ENCODE data around the gene FAM50A.

FAM50A gene

DNA sequence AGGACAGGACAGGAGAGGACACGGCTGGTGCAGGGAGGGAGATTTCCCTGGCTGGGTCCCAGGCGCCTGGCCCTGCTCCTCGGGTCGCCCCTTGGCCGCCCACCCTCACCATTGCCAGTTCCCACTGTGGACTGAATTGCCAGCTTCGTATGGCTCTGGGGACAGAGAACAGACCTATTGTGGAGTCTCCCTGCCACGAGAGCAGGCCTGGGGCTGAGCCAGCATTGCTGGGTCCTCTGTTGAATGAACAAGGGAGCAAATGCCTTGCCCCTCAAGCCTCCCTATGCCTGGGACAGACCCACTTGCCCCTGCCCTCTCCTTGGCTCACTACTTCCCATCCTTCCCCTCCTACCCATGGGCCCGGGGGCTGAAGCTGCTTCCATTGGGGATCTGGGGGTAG is 18.5 kb downstream of the FAM50A start:
- peaks cover 6% of the 10 kb centered on the region for H3K4me1 Mint-ChIP-seq (ENCODE audit: low read depth)
- H3K36me3 Mint-ChIP-seq = no peaks in the 10 kb centered on the region
- H3K9me3 Mint-ChIP-seq (ENCODE audit: low read depth) = no peaks in the 10 kb centered on the region
- no peaks in the 10 kb centered on the region for H3K27me3 Mint-ChIP-seq
- no peak overlapping the region for H3K27ac Mint-ChIP-seq
- H3K4me3 Mint-ChIP-seq = no peak overlapping the region

DNA sequence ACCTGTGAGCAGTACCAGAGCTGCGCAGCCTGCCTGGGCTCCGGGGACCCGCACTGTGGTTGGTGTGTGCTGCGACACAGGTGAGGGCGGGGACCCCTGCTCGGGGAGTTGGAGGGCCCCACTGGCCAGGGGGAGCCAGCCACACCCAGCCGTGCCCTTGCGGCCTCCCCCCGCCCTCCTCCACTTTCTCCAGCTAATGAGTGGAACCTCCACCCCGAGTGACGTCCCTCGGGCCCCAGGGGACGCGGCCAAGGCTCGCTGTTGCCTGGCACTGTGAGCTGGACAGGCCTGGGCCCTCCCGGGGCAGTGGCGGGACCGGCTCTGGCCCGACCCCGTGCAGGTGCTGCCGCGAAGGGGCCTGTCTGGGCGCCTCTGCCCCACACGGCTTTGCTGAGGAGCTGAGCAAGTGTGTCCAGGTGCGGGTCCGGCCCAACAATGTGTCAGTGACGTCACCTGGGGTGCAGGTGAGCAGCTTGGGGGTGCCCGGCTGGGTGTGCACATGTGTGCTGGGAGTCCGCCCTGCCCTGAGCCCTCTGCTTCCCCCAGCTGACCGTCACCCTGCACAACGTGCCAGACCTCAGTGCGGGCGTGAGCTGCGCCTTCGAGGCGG is 19.8 kb downstream of the FAM50A start:
- no peaks in the 10 kb centered on the region for H3K27me3 Mint-ChIP-seq
- H3K4me3 Mint-ChIP-seq = no peak overlapping the region
- H3K36me3 Mint-ChIP-seq = no peaks in the 10 kb centered on the region
- H3K4me1 Mint-ChIP-seq (ENCODE audit: low read depth) = peaks cover 4% of the 10 kb centered on the region
- no peaks in the 10 kb centered on the region for H3K9me3 Mint-ChIP-seq (ENCODE audit: low read depth)
- no peak overlapping the region for H3K27ac Mint-ChIP-seq

DNA sequence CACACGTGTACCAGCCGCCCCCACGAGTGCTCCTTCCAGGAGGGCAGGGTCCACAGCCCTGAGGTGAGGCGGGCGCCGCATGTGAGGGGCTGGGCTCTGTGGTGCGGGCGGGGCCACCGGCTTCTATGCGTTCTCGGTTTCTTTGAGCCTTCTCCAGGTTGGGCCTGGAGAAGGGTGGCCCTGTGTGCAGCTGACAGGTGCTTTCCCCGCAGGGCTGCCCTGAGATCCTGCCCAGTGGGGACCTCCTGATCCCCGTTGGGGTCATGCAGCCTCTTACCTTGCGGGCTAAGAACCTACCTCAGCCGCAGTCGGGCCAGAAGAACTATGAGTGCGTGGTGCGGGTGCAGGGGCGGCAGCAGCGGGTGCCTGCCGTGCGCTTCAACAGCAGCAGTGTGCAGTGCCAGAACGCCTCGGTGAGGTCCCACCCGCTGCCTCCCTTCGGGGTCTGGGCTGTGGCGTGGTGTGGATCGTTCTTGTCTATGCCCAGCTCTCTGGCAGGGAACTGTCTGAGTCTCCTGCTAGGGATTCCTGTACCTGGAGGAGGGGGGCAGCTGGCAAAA is 20.9 kb downstream of the FAM50A start:
- no peak overlapping the region for H3K4me3 Mint-ChIP-seq
- peaks cover 2% of the 10 kb centered on the region for H3K4me1 Mint-ChIP-seq (ENCODE audit: low read depth)
- H3K27ac Mint-ChIP-seq = no peak overlapping the region
- H3K27me3 Mint-ChIP-seq = no peaks in the 10 kb centered on the region
- H3K36me3 Mint-ChIP-seq = no peaks in the 10 kb centered on the region
- no peaks in the 10 kb centered on the region for H3K9me3 Mint-ChIP-seq (ENCODE audit: low read depth)

- Mint-ChIP-seq H3K36me3 (no peaks in the 10 kb centered on the region), H3K27me3 (no peaks in the 10 kb centered on the region), H3K4me1 (ENCODE audit: low read depth) (peaks cover 2% of the 10 kb centered on the region), H3K27ac (no peak overlapping the region), H3K4me3 (no peak overlapping the region), H3K9me3 (ENCODE audit: low read depth) (no peaks in the 10 kb centered on the region)
These were observed 21.7 kb downstream of the FAM50A start for GRCh38 chrX:154465601-154466000.

DNA sequence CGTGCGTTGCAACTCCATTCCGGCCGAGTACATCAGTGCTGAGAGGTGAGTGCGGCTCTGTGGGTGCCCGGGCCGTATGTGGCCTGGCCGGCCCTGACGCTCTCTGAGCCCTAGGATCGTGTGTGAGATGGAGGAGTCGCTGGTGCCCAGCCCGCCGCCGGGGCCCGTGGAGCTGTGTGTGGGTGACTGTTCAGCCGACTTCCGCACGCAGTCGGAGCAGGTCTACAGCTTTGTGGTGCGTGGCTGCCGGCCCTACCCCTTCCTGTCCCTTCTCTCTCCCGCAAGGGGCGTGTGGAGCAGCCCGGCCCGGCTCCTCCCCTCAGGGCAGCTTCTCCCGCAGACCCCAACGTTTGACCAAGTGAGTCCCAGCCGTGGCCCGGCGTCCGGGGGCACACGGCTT is 22.1 kb downstream of the FAM50A start:
- Mint-ChIP-seq H3K9me3 (ENCODE audit: low read depth) (no peaks in the 10 kb centered on the region), H3K27ac (no peak overlapping the region), H3K4me3 (no peak overlapping the region), H3K27me3 (no peaks in the 10 kb centered on the region), H3K36me3 (no peaks in the 10 kb centered on the region), H3K4me1 (ENCODE audit: low read depth) (peaks cover 2% of the 10 kb centered on the region)

GRCh38 chrX:154466907-154467306 is 23.0 kb downstream of the FAM50A start:
- Mint-ChIP-seq H3K36me3 (no peaks in the 10 kb centered on the region), H3K27me3 (no peaks in the 10 kb centered on the region), H3K9me3 (ENCODE audit: low read depth) (no peaks in the 10 kb centered on the region), H3K4me1 (ENCODE audit: low read depth) (no peaks in the 10 kb centered on the region), H3K4me3 (no peak overlapping the region), H3K27ac (no peak overlapping the region)

- Mint-ChIP-seq H3K4me3 (no peak overlapping the region), H3K27me3 (no peaks in the 10 kb centered on the region), H3K36me3 (no peaks in the 10 kb centered on the region), H3K4me1 (ENCODE audit: low read depth) (no peaks in the 10 kb centered on the region), H3K9me3 (ENCODE audit: low read depth) (no peaks in the 10 kb centered on the region), H3K27ac (no peak overlapping the region)
These were observed 23.6 kb downstream of the FAM50A start for GRCh38 chrX:154467556-154467955.

DNA sequence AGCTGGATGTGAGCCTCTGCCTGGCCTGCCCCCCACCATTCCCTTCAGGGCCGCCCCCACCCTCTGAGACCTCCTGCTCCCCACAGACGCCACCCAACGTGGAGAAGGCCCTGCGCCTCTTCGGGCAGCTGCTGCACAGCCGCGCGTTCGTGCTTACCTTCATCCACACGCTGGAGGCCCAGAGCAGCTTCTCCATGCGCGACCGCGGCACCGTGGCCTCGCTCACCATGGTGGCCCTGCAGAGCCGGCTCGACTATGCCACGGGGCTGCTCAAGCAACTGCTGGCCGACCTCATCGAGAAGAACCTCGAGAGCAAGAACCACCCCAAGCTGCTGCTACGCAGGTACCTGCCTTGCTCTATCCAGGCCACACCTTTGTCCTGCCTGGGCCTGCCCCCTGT is 24.3 kb downstream of the FAM50A start:
- Mint-ChIP-seq H3K9me3 (ENCODE audit: low read depth) (no peaks in the 10 kb centered on the region), H3K4me3 (no peak overlapping the region), H3K27ac (no peak overlapping the region), H3K27me3 (no peaks in the 10 kb centered on the region), H3K36me3 (no peaks in the 10 kb centered on the region), H3K4me1 (ENCODE audit: low read depth) (no peaks in the 10 kb centered on the region)

- Mint-ChIP-seq H3K36me3 (no peaks in the 10 kb centered on the region), H3K27me3 (no peaks in the 10 kb centered on the region), H3K4me3 (no peak overlapping the region), H3K27ac (no peak overlapping the region), H3K9me3 (ENCODE audit: low read depth) (no peaks in the 10 kb centered on the region), H3K4me1 (ENCODE audit: low read depth) (no peaks in the 10 kb centered on the region)
These were observed 25.2 kb downstream of the FAM50A start for GRCh38 chrX:154469114-154469513.

GRCh38 chrX:154469880-154470279 is 25.9 kb downstream of the FAM50A start:
- no peak overlapping the region for H3K4me3 Mint-ChIP-seq
- H3K27ac Mint-ChIP-seq = no peak overlapping the region
- H3K9me3 Mint-ChIP-seq (ENCODE audit: low read depth) = no peaks in the 10 kb centered on the region
- no peaks in the 10 kb centered on the region for H3K4me1 Mint-ChIP-seq (ENCODE audit: low read depth)
- no peaks in the 10 kb centered on the region for H3K27me3 Mint-ChIP-seq
- H3K36me3 Mint-ChIP-seq = no peaks in the 10 kb centered on the region

DNA sequence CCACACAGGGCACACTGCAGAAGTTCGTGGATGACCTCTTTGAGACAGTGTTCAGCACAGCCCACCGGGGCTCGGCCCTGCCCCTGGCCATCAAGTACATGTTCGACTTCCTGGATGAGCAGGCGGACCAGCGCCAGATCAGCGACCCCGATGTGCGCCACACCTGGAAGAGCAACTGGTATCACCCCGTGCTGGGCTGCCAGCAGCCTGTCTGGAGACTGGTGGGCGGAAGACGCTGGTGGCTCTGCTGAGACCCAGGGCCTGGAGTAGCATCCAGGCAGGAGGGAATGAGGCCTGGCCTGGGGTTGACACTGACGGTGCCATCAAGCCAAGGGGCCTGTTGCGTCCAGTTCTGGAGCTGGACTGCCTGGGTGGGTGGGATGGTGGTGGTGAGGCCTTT is 26.5 kb downstream of the FAM50A start:
- no peaks in the 10 kb centered on the region for H3K9me3 Mint-ChIP-seq (ENCODE audit: low read depth)
- no peaks in the 10 kb centered on the region for H3K27me3 Mint-ChIP-seq
- H3K27ac Mint-ChIP-seq = no peak overlapping the region
- no peaks in the 10 kb centered on the region for H3K36me3 Mint-ChIP-seq
- no peaks in the 10 kb centered on the region for H3K4me1 Mint-ChIP-seq (ENCODE audit: low read depth)
- H3K4me3 Mint-ChIP-seq = no peak overlapping the region

DNA sequence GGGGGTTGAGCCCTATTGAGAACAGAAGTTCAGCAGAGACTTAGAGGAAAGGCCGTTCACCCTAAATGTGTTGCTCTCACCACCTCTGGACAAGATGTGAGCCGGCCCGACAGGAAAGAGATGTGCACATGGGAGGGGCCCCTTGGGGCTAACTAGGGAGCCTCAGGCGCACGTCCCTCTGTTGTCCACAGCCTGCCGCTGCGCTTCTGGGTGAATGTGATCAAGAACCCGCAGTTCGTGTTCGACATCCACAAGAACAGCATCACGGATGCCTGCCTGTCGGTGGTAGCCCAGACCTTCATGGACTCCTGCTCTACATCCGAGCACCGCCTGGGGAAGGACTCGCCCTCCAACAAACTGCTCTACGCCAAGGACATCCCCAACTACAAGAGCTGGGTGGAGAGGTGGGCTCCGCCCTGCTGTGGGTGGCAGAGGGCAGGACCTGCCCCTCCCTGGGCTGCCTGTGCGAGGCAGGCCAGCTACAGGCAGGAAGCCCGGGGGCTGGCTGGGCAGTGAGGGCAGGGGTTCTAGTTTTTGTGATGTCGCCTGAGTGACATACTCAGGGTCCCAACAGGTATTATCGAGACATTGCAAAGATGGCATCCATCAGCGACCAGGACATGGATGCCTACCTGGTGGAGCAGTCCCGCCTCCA is 27.1 kb downstream of the FAM50A start:
- no peak overlapping the region for H3K27ac Mint-ChIP-seq
- no peaks in the 10 kb centered on the region for H3K27me3 Mint-ChIP-seq
- H3K4me3 Mint-ChIP-seq = no peak overlapping the region
- H3K4me1 Mint-ChIP-seq (ENCODE audit: low read depth) = no peaks in the 10 kb centered on the region
- H3K9me3 Mint-ChIP-seq (ENCODE audit: low read depth) = no peaks in the 10 kb centered on the region
- H3K36me3 Mint-ChIP-seq = no peaks in the 10 kb centered on the region

DNA sequence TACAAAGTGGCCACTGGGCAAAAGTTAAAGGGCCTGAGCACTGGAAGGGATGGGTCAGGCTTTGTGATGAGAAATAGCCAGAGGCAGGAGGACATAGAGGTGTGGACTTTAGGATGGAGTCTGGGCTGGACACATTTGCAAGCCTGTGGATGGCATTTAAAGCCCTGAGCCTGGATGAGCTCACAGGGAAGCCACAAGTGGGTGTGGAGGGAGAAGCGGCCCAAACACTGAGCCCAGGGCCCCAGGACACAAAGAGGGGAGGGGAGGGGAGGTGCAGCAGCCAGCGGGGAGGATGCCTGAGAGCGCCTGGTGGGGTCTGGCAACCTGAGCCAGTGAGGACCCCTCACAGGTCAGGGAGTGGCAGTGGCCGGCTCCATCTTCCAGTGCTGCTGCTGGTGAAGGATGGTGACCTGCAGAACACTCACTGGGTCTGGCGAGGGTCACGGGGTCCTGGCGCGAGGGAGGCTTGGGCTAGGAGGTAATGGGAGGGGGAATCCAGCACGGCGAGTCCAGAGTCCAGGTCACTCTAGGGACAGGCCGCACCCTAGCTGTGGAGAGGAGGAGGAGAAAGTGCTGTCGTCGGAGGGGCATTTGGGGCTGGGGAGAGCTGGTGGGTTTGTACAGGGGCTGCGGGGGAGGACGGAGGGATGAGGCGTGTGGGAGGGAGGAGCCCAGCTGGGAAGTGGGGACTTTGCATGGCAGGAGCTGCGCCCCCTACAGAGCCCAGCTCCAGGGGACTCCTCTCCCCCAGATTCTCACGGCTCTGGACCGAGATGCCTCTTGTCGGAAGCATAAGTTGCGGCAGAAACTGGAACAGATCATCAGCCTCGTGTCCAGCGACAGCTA is 28.1 kb downstream of the FAM50A start:
- no peak overlapping the region for H3K27ac Mint-ChIP-seq

DNA sequence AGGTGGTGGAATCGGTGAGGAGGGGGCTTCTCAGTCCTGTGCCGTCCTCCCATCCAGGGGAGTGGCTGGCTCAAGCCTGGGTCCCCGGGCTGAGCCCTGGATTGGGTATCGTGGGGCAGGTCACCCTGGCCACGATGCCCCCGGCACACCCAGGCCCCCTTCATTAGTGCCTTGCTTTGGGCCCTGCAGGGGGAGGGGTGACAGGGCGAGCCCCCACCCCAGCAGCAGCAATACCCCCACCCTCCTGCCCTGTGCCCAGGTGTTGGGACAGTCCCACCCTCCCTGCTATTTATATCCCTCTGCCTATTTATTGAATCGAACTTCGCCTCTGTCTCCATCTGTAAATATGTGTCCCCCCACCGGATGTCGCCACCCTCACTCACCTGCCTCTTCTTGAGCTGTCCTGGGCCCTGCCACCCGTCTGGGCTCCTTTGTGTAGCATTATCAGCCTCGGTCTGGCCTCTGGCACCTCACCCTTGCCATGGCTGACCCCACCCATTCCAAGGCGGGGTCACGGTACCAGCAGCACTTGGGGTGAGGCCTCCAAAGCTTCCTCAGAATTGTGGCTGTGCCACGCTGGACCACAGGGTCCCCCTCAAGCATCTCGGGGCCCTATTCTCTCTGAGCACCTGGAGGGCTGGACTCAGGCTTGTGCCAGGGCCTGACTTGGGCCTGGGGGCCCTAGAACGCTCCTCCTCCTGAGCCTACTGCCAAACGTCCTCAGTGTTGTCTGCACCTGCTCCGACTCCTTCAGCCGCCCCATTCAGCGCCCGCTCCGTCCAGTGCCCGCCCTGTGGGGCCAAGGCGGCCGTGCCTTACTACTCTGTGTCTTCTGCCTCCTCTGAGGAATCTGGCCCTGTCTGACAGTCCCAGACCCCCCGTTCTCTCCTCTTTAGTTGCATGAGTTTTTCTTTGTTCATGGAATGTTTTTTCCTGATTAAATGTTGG is 29.0 kb downstream of the FAM50A start:
- no peaks in the 10 kb centered on the region for H3K27me3 Mint-ChIP-seq
- H3K9me3 Mint-ChIP-seq (ENCODE audit: low read depth) = no peaks in the 10 kb centered on the region
- no peak overlapping the region for H3K4me3 Mint-ChIP-seq
- peaks cover 7% of the 10 kb centered on the region for H3K4me1 Mint-ChIP-seq (ENCODE audit: low read depth)
- H3K27ac Mint-ChIP-seq = no peak overlapping the region
- H3K36me3 Mint-ChIP-seq = no peaks in the 10 kb centered on the region

More for the DNA sequence above, 28.1 kb downstream of the FAM50A start:
- H3K36me3 Mint-ChIP-seq = no peaks in the 10 kb centered on the region
- no peaks in the 10 kb centered on the region for H3K27me3 Mint-ChIP-seq
- H3K4me3 Mint-ChIP-seq = no peak overlapping the region
- H3K9me3 Mint-ChIP-seq (ENCODE audit: low read depth) = no peaks in the 10 kb centered on the region
- no peaks in the 10 kb centered on the region for H3K4me1 Mint-ChIP-seq (ENCODE audit: low read depth)

Data from activated naive CD8-positive, alpha-beta T cell (primary cell).